Mesodermal cell (in vitro differentiated cells): ENCODE results near the gene FBXO3.
"Not testable (repeated sequence)": the region's sequence is repeated elsewhere in the genome, so short reads cannot be mapped to it uniquely, and the experiment has no call there.

Experiments used
- H3K27ac ChIP-seq: 2 replicates; pipeline ENCODE4 v1.7.0; 2013; ENCODE audit warnings: mild to moderate bottlenecking, low read depth, low read length, moderate library complexity; ENCODE audit not compliant: severe bottlenecking
- H3K36me3 ChIP-seq: 2 replicates; pipeline ENCODE4 v1.7.1; 2013; ENCODE audit warnings: mild to moderate bottlenecking, low read length, moderate library complexity; ENCODE audit not compliant: control insufficient read depth, insufficient read depth
- H3K4me1 ChIP-seq: one replicate; pipeline ENCODE4 v1.7.1; 2013; ENCODE audit warnings: mild to moderate bottlenecking, low read length; ENCODE audit not compliant: insufficient read depth, control insufficient read depth, poor library complexity, severe bottlenecking
- H3K4me3 ChIP-seq: 2 replicates; pipeline ENCODE4 v1.7.0; 2013; ENCODE audit warnings: low read length, control low read depth, mild to moderate bottlenecking; ENCODE audit not compliant: insufficient read depth, poor library complexity, severe bottlenecking; ENCODE audit errors: extremely low read depth
- H3K9me3 ChIP-seq: 2 replicates; pipeline ENCODE4 v1.7.1; 2013; ENCODE audit warnings: mild to moderate bottlenecking, low read length, moderate library complexity; ENCODE audit not compliant: control insufficient read depth
- WGBS, 2 experiments: methylation state at CpG; one replicate each; pipeline ENCODE4 v1.1.5; 2013; ENCODE audit warnings: missing lambda C conversion rate in 2 of 2; ENCODE audit not compliant: insufficient coverage in 2 of 2; 5-methylcytosine and 5-hydroxymethylcytosine counted together

The FBXO3 gene

DNA sequence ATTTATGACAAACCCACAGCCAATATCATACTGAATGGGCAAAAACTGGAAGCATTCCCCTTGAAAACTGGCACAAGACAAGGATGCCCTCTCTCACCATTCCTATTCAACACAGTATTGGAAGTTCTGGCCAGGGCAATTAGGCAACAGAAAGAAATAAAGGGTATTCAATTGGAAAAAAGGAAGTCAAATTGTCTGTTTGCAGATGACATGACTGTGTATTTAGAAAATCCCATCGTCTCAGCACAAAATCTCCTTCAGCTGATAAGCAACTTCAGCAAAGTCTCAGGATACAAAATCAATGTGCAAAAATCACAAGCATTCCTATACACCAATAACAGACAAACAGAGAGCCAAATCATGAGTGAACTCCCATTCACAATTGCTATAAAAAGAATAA, 46.8 kb downstream of the FBXO3 start:
- peaks cover 29% of the 10 kb centered on the region for H3K4me1 ChIP-seq
- peaks cover 14% of the 10 kb centered on the region for H3K36me3 ChIP-seq
- not testable (repeated sequence) for H3K27ac ChIP-seq, H3K4me3 ChIP-seq, H3K9me3 ChIP-seq
- WGBS, 2 experiments = no CpG with 5 or more reads among the region's 1 CpG

- 71 to 75% methylated on average over 2 of the region's 5 CpGs for WGBS, 2 experiments
- H3K4me1 ChIP-seq = peaks cover 49% of the 10 kb centered on the region
- H3K27ac ChIP-seq = peak overlapping the region; percentile 1
- H3K36me3 ChIP-seq = peaks cover 19% of the 10 kb centered on the region
- H3K4me3 ChIP-seq = no peak overlapping the region
- H3K9me3 ChIP-seq = no peaks in the 10 kb centered on the region
These were observed 48.8 kb downstream of the FBXO3 start for GRCh38 chr11:33725496-33725895.

DNA sequence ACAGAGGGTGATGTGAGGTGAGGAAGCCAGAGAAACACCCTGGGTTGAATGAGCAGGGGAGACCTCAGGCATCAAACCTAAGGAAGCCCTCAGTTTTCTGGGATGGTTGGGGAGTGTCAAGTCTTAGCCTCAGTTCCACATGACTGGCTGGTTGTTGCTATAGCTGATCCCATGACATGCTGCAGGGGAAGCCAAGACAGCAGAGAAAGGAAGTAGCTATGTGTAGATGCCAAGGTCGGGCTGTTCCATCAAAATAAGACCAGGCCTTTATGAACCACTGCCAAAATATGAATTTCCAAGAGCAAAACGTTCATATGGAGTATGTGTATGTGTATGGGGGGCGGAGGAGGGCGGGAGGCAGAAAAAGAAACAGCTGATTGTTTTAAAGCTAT, 49.7 kb downstream of the FBXO3 start:
- peak overlapping the region; percentile 96 for H3K27ac ChIP-seq
- WGBS, 2 experiments = 95 to 100% methylated on average over 1 to 3 of the region's 4 CpGs
- no peak overlapping the region for H3K4me3 ChIP-seq
- no peaks in the 10 kb centered on the region for H3K9me3 ChIP-seq
- peaks cover 50% of the 10 kb centered on the region for H3K4me1 ChIP-seq
- H3K36me3 ChIP-seq = peaks cover 22% of the 10 kb centered on the region

DNA sequence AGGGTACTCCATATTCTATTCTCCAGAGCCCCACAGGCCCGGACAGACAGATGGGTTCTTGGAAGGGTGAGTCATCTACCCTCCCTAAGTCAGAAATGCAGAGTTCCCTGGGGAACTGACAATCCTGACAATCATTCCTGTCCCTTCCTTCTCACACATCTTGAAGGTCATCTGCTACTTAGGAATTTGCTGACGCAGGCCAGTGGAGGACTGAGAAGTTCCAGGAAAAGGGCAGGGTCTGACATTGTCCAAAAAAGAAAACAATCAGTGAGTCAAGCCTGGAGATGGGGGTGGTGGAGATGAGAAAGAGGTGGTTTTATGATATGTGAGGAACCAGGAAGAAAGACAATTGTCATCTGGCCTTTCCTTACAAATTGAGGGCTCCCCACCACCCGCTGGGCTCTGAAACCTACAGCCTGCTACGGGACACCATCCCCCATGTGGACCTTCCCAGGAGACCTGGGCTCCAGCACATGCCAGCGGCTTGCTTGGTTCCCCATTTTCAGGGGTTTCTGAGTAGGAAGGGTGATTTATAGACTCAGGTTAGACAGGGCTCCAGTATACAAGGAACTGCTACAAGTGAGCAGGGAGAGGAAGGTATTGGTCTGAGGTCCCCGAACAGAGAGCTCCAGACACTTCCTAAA, 51.0 kb downstream of the FBXO3 start:
- WGBS, 2 experiments = 67 to 86% methylated on average over 2 to 4 of the region's 6 CpGs
- Histone ChIP-seq H3K36me3 (peaks cover 30% of the 10 kb centered on the region), H3K9me3 (no peaks in the 10 kb centered on the region), H3K27ac (peak overlapping the region; percentile 96), H3K4me1 (peaks cover 50% of the 10 kb centered on the region), H3K4me3 (no peak overlapping the region)

DNA sequence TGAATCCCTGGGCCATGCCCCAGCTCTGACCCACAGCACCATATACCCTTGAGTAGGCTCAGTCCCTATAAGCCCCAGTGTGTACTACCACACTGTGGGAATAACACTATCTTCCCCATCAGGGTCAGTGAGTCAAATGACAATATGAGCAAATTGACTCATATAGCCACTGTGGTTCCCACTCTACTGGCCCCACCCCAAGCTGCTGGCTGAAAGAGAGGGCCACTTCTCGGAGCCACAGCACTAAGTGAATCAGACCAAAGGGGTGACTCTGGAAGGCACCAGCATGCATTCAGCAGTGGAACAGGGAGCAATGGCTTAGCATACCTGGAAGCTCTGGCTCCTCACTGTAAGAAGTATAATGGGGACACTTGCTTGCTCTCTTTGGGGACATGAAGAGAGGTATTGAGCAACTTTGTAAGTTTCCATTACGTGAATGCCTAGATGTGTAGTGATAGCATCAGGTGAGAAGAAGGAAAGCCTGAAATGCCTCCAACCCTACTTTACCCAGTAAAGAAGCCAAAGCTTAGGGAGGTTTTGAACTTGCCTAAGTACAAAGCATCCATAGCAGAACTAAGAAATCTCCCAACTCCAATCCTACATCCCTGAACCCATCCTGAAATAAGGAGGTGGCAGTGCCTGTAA, 51.6 kb downstream of the FBXO3 start:
- 100% methylated on average over 1 of the region's 2 CpGs for WGBS, 2 experiments
- Histone ChIP-seq H3K27ac (peak overlapping the region; percentile 96), H3K4me1 (peaks cover 50% of the 10 kb centered on the region)

GRCh38 chr11:33721984-33722383, 52.3 kb downstream of the FBXO3 start:
- H3K9me3 ChIP-seq = no peaks in the 10 kb centered on the region
- peak overlapping the region; percentile 96 for H3K27ac ChIP-seq
- peaks cover 44% of the 10 kb centered on the region for H3K36me3 ChIP-seq
- H3K4me3 ChIP-seq = no peak overlapping the region
- peaks cover 50% of the 10 kb centered on the region for H3K4me1 ChIP-seq
- WGBS, 2 experiments = 83 to 98% methylated on average over 4 to 5 of the region's 5 CpGs

More for the DNA sequence above, 51.6 kb downstream of the FBXO3 start:
- H3K36me3 ChIP-seq = peaks cover 37% of the 10 kb centered on the region
- H3K4me3 ChIP-seq = no peak overlapping the region
- H3K9me3 ChIP-seq = no peaks in the 10 kb centered on the region

- 100% methylated on average over 1 of the region's 1 CpG; no CpG with 5 or more reads in 1 of the 2 experiments for WGBS, 2 experiments
- H3K4me3 ChIP-seq = no peak overlapping the region
- peak overlapping the region; percentile 96 for H3K27ac ChIP-seq
- H3K36me3 ChIP-seq = peaks cover 49% of the 10 kb centered on the region
- no peaks in the 10 kb centered on the region for H3K9me3 ChIP-seq
- H3K4me1 ChIP-seq = peaks cover 50% of the 10 kb centered on the region
These were observed 52.9 kb downstream of the FBXO3 start for GRCh38 chr11:33721426-33721825.

GRCh38 chr11:33719587-33719986, 54.7 kb downstream of the FBXO3 start:
- WGBS, 2 experiments = 91 to 95% methylated on average over 3 to 4 of the region's 5 CpGs
- H3K4me1 ChIP-seq = peaks cover 41% of the 10 kb centered on the region
- H3K36me3 ChIP-seq = peaks cover 67% of the 10 kb centered on the region
- no peak overlapping the region for H3K4me3 ChIP-seq
- no peaks in the 10 kb centered on the region for H3K9me3 ChIP-seq
- no peak overlapping the region for H3K27ac ChIP-seq

DNA sequence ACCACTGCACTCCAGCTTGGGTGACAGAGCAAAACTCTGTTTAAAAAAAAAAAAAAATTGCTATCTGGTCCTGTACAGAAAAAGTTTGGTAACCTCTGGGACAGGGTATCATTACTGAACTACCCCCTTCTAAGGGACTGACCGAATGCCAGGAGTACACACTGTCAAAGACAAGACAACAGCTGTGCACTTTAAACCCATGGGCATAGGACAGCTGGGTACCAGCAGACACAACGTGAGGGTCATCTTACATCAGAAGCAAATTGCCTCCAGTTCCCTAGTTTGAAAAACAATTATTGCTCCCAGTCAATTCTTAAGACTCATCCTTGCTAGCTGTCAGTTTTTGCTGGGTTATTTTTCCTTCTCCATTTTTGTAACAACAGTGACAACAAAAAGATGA, 55.9 kb downstream of the FBXO3 start:
- 94 to 96% methylated on average over 2 of the region's 2 CpGs for WGBS, 2 experiments
- peaks cover 77% of the 10 kb centered on the region for H3K36me3 ChIP-seq
- no peaks in the 10 kb centered on the region for H3K9me3 ChIP-seq
- H3K27ac ChIP-seq = no peak overlapping the region
- H3K4me3 ChIP-seq = no peak overlapping the region
- peaks cover 30% of the 10 kb centered on the region for H3K4me1 ChIP-seq

DNA sequence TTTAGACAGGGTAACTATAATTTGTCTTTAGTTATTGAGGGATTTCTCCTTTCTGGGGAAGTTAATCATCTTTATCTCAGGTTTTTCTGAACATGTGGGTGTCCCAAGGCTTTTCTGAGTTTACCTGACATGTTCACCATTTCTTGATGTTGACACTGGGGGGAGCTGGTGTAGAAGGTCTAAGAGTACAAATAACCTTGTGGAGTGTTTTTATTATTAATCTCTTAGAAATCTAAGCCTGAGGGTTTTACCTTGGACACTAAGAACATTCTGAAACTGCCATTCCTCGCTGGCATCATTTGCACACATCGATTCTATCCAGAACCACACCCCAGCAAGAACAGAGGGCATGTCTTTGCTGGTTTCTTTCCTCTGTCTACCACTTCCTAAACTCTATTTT, 58.1 kb downstream of the FBXO3 start:
- H3K27ac ChIP-seq = no peak overlapping the region
- WGBS, 2 experiments = 93% methylated on average over 2 of the region's 2 CpGs; no CpG with 5 or more reads in 1 of the 2 experiments
- H3K4me3 ChIP-seq = no peak overlapping the region
- peaks cover 8% of the 10 kb centered on the region for H3K4me1 ChIP-seq
- H3K9me3 ChIP-seq = no peaks in the 10 kb centered on the region
- H3K36me3 ChIP-seq = peaks cover 93% of the 10 kb centered on the region

GRCh38 chr11:33713856-33714398, 60.4 kb downstream of the FBXO3 start:
- Histone ChIP-seq H3K4me1 (no peaks in the 10 kb centered on the region), H3K4me3 (no peak overlapping the region), H3K36me3 (peaks cover 93% of the 10 kb centered on the region), H3K27ac (no peak overlapping the region), H3K9me3 (no peaks in the 10 kb centered on the region)
- 92 to 100% methylated on average over 3 to 4 of the region's 4 CpGs for WGBS, 2 experiments
